ENCODE measurements around the gene MAP4K4.

- TF ChIP-seq CTCF (IDR thresholded peaks at IDR 0.05): peak in 5 of 7 experiments; percentile 24 to 67 (median 54)
- peak in 1 of 3 donors; percentile 21 for TF ChIP-seq POLR2AphosphoS5 (IDR thresholded peaks at IDR 0.05)
These were observed 186.4 kb downstream of the MAP4K4 start for GRCh38 chr2:101883860-101884259.

All from stomach (tissue), 4 donors.